ENCODE measurements around the gene NKAIN2. TPM values are rescaled to one million over a fixed set of nuclear protein-coding genes. Genes with fewer than 3 reads are reported as not detected.

NKAIN2 gene
- polyA plus RNA-seq, 1 donor (not counting 4 experiments of a cell fraction or from before 2014, with no cell fraction given): 0.13 TPM

- no peaks in the 10 kb centered on the region for H3K27me3 ChIP-seq (ENCODE audit: control insufficient read depth, extremely low read depth, insufficient read depth, low read length)
- dilution Hi-C loops (cut with MboI; ENCODE audit: extremely low pct_ligation_motif_present, low sequenced_read_pairs): no loop called here
- no peak overlapping the region for H2AFZ ChIP-seq (ENCODE audit: control insufficient read depth, low read length)
- no peak for FAIRE-seq
- H3K4me3 ChIP-seq (ENCODE audit: control insufficient read depth in 2 of 3, extremely low read depth in 1 of 3, insufficient read depth in 2 of 3, low read depth in 1 of 3, low read length in 3 of 3): no peak overlapping the region
- no peaks in the 10 kb centered on the region for H3K79me2 ChIP-seq (ENCODE audit: control insufficient read depth, insufficient read depth, low read length)
- DNase-seq (ENCODE audit: low read depth, low spot score): no peak
- H3K4me1 ChIP-seq (ENCODE audit: control insufficient read depth, extremely low read depth, insufficient read depth, low read length): no peaks in the 10 kb centered on the region
- H3K9me3 ChIP-seq (ENCODE audit: control insufficient read depth, low read depth, low read length): no peaks in the 10 kb centered on the region
- no peak overlapping the region for H3K4me2 ChIP-seq (ENCODE audit: control insufficient read depth, extremely low read depth, insufficient read depth, low read depth, low read length)
- H3K9me1 ChIP-seq (ENCODE audit: control insufficient read depth, extremely low read depth, insufficient read depth, low read length): no peaks in the 10 kb centered on the region
- H3K9ac ChIP-seq (ENCODE audit: control insufficient read depth, extremely low read depth, insufficient read depth, low read length): no peak overlapping the region
- no peaks in the 10 kb centered on the region for H3K36me3 ChIP-seq (ENCODE audit: control insufficient read depth in 2 of 2, extremely low read depth in 1 of 2, insufficient read depth in 2 of 2, low read length in 2 of 2)
- H3K27ac ChIP-seq (ENCODE audit: control insufficient read depth, insufficient read depth, low read length): no peak overlapping the region
- TF ChIP-seq CTCF (optimal IDR thresholded peaks at IDR 0.05 in 1 of 3, IDR thresholded peaks at IDR 0.05 in 1 of 3, conservative IDR thresholded peaks at IDR 0.05 in 1 of 3; ENCODE audit: extremely low read depth in 1 of 3, insufficient read depth in 2 of 3, low read length in 3 of 3) (no peak), EZH2 (IDR thresholded peaks at IDR 0.05; ENCODE audit: low read length) (no peak)
- H4K20me1 ChIP-seq (ENCODE audit: control insufficient read depth, extremely low read depth, insufficient read depth, low read length): no peaks in the 10 kb centered on the region
Observed at GRCh38 chr6:123849406-123849805, 45.7 kb downstream of the NKAIN2 start.

- FAIRE-seq: no peak
- Histone ChIP-seq H3K4me1 (ENCODE audit: control insufficient read depth, extremely low read depth, insufficient read depth, low read length) (no peaks in the 10 kb centered on the region), H3K9ac (ENCODE audit: control insufficient read depth, extremely low read depth, insufficient read depth, low read length) (no peak overlapping the region), H2AFZ (ENCODE audit: control insufficient read depth, low read length) (no peak overlapping the region), H3K79me2 (ENCODE audit: control insufficient read depth, insufficient read depth, low read length) (no peaks in the 10 kb centered on the region), H3K27ac (ENCODE audit: control insufficient read depth, insufficient read depth, low read length) (no peak overlapping the region), H4K20me1 (ENCODE audit: control insufficient read depth, extremely low read depth, insufficient read depth, low read length) (no peaks in the 10 kb centered on the region), H3K4me2 (ENCODE audit: control insufficient read depth, extremely low read depth, insufficient read depth, low read depth, low read length) (no peak overlapping the region), H3K9me1 (ENCODE audit: control insufficient read depth, extremely low read depth, insufficient read depth, low read length) (no peaks in the 10 kb centered on the region), H3K9me3 (ENCODE audit: control insufficient read depth, low read depth, low read length) (no peaks in the 10 kb centered on the region), H3K4me3 (ENCODE audit: control insufficient read depth in 2 of 3, extremely low read depth in 1 of 3, insufficient read depth in 2 of 3, low read depth in 1 of 3, low read length in 3 of 3) (no peak overlapping the region), H3K36me3 (ENCODE audit: control insufficient read depth in 2 of 2, extremely low read depth in 1 of 2, insufficient read depth in 2 of 2, low read length in 2 of 2) (no peaks in the 10 kb centered on the region), H3K27me3 (ENCODE audit: control insufficient read depth, extremely low read depth, insufficient read depth, low read length) (no peaks in the 10 kb centered on the region)
- TF ChIP-seq CTCF (optimal IDR thresholded peaks at IDR 0.05 in 1 of 3, IDR thresholded peaks at IDR 0.05 in 1 of 3, conservative IDR thresholded peaks at IDR 0.05 in 1 of 3; ENCODE audit: extremely low read depth in 1 of 3, insufficient read depth in 2 of 3, low read length in 3 of 3) (no peak), EZH2 (IDR thresholded peaks at IDR 0.05; ENCODE audit: low read length) (no peak)
- dilution Hi-C loops (cut with MboI; ENCODE audit: extremely low pct_ligation_motif_present, low sequenced_read_pairs): no loop called here
- DNase-seq (ENCODE audit: low read depth, low spot score): no peak
Observed at GRCh38 chr6:123850555-123850954, 46.9 kb downstream of the NKAIN2 start.
